HG03196 (cell line): Measurements from ENCODE around the gene ACYP2.
"Not testable (repeated sequence)": the region's sequence is repeated elsewhere in the genome, so short reads cannot be mapped to it uniquely, and the experiment has no call there.

Source experiments
- ATAC-seq: cut with Tn5 transposase; IDR thresholded peaks from one replicate; pipeline ENCODE4 v1.9.1; 2021; ENCODE audit not compliant: unreplicated experiment

Gene ACYP2

GRCh38 chr2:54097124-54097523, 18.3 kb upstream of the ACYP2 start:
- ATAC-seq: no peak

GRCh38 chr2:54099370-54099769, 16.0 kb upstream of the ACYP2 start:
- no peak for ATAC-seq

DNA sequence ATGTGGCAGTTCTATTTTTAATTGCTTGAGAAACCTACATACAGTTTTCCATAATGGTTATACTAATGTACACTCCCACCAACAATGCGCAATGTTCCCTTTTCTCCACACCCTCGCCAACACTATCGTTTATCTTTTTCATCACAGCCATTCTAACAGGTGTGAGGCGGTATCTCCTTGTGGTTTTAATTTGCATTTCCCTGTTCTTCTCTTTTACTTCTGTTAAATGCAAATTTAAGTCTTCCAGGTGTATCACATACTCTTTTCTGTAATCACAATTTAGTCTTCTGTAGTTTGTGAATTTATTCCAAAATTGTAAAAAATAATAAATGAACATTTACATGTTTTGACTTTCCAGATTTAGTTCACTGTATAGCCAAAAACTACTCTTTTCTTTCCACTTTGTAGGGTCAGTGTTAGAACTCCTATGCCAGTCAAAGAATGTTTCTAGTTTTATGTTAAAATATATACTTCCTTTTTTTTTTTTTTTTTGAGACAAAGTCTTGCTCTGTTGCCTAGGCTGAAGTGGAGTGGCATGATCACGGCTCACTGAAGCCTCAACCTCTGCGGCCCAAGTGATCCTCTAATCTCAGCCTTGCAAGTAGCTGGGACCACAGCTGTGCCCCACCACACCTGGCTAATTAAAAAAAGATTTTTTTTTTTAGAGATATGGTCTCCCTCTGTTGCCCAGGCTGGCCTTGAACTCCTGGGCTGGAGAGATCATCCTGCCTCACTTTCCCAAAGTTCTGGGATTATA, 15.4 kb upstream of the ACYP2 start:
- ATAC-seq: peak; percentile 72

DNA sequence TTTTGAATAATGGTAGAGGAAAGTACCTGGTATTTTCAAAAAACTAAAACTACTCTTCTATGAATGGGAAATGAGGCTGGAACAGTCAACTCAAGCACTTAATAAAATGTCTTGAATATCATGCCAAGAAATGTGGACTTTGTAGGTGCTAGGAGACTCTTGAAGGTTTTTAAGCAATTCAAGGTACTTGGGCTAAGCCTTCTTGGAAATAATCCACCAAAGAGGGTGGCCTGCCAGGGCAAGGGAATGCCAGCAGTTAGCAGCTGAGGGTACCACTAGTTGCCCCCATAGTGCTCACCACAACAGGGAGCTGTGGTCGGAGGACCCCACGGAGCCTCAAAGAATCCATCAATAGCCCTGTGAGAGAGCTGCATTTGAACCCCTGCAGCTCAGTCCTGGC, 14.6 kb upstream of the ACYP2 start:
- no peak for ATAC-seq

DNA sequence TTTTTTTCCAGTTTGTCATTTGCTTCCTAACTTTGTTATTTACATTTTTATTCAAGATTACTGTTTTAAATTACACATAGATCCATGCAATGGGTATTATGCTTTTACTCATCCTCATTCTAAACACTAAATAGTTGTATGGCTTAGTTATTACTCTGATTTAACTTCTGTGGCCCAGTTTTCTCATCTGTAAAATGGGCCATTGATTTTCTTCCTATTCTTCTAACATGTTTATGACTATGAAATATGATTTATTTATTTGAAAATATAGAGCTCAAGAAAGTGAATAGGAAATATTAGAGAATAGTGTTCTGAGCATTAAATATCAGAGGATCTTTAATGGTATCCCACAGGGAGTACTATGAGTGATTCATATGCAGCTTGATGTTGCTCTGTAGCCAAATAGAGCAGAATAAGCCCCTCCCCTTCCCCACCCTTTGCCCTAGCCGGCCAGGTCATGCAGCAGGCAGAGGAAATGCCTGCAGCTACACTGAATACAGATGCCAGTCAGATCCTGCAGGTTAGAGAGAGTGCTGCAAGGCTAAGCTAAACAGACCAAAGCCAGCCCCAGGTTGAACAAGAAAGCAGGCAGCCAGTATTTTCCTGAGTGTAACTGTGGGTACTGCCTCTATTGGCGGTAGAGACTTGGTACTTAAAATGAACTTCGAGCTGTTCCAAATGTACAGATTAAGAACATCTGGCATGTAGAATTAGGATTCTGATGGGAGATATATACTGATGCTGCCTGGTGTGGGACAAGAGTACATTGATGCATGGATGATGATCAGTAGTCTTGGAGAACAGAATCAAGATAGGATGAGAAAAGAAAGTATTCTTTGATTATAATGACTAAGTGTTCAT, 11.7 kb upstream of the ACYP2 start:
- peak; percentile 61 for ATAC-seq

DNA sequence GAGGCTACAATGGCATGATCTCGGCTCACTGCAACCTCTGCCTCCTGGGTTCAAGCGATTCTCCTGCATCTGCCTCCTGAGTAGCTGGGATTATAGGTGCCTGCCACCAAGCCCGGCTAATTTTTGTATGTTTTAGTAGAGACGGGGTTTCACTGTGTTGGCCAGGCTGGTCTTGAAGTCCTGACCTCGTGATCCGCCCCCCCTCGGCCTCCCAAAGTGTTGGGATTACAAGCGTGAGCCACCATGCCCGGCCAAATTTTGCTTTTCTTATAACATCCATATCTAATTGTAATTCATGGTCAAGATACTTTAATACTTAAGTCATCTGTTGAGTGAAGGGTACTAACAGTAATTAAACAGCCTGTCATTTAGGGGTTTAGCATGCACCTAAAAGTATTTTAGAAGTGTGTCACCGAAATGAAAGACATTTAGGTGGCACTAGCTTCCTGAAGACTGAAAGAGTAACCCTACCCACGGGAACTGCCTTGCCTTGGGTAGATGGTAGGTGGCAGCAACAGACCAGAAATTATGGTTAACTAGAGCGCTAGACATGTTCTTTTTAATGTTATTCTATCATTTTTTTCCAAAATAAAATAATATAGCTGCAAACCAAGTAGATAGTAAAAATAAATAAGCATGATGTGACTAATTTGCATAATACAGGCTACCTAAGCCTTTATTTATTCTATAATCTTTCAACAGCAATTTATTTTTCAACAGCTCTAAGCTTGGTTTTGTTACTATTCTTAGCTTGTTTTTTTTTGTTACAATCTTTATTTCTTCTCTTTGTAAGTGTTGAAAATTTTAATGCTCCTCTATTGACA, 8.6 kb upstream of the ACYP2 start:
- peak; percentile 65 for ATAC-seq

- ATAC-seq: no peak
These were observed 8.0 kb upstream of the ACYP2 start for GRCh38 chr2:54107455-54107764.

- no peak for ATAC-seq
These were observed 7.4 kb upstream of the ACYP2 start for GRCh38 chr2:54107903-54108615.

GRCh38 chr2:54109848-54110247, 5.6 kb upstream of the ACYP2 start:
- ATAC-seq: no peak

GRCh38 chr2:54114479-54114878, 936 bp upstream of the ACYP2 start:
- not testable (repeated sequence) for ATAC-seq

- no peak for ATAC-seq
These were observed 505 bp upstream of the ACYP2 start for GRCh38 chr2:54114936-54115283.

GRCh38 chr2:54116598-54116997, 1.2 kb downstream of the ACYP2 start:
- ATAC-seq: not testable (repeated sequence)

DNA sequence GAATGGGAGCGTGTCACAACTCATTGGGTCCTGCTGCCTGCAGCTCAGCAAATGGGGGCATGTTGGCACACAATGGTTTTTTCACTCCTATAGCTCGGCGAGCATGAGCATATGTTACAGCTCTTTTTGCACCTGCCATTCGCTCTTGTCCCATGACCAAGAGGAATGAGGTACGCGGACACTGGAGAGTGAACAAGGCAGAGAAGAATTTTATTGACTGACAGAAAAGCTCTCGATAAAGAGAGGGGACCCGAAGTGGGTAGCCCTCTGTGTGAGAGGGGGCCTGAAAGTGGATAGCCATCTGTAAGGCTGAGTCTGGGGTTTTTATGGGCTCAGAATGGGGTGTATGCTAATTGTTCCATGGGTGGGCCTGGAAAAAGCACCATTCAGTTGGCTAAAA, 5.5 kb downstream of the ACYP2 start:
- no peak for ATAC-seq

GRCh38 chr2:54122171-54122935, 6.9 kb downstream of the ACYP2 start:
- ATAC-seq: no peak

DNA sequence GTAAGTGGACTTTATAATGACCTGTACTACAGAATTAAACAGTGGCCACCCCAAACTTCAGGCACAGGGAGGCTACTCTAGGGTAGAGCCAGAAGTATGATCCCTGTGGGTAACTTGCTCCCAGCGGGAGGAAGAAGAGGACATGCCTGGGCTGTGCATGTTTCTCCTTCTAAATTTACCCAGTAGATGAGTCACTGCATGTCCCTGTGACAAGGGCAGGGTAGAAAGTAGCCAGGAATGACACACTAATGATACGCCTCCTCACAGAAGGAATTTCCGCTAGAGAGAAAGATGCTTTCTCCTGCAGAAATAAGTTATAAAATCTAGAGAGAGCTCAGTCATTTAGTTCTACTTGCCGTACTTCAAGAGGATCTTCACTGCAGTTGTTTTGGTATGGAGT, 7.5 kb downstream of the ACYP2 start:
- ATAC-seq: no peak

GRCh38 chr2:54127174-54127573, 11.8 kb downstream of the ACYP2 start:
- ATAC-seq: not testable (repeated sequence)

DNA sequence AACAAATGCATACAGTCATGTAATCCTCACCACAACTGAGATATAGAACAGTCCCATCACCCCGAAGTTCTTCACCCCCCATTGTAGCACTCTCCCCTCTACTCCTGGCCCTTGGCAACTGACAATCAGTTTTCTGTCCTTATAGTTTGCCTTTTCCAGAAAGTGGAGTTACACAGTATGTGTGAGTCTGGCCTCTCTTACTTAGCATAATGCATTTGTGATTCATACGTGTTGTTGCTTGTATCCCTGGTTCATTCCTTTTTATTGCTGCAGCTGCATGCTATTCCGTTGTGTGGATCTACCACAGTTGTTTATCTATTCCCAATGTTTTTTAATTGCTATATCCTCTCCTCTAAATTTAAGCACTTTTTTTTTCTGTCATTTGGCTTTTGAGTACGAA, 17.6 kb downstream of the ACYP2 start:
- ATAC-seq: no peak

- ATAC-seq: no peak
These were observed 23.8 kb downstream of the ACYP2 start for GRCh38 chr2:54139210-54139609.

DNA sequence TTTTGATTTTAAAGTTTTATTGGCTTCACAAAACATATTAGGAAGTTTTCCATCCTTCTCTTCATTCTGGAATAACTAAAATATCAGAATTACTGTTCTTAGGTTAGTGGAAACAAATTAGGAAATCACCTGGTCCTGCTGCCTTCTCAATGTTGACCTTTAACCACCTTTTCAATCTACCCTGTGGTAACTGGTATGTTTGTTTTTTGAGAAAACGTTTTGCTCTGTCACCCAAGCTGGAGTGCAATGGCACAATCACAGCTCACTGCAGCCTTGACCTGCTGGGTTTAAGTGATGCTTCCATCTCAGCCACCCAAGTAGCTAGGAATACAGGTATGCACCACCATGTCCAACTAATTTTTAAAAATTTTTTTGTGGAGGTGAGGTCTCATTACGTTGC, 28.4 kb downstream of the ACYP2 start:
- no peak for ATAC-seq

- no peak for ATAC-seq
These were observed 33.0 kb downstream of the ACYP2 start for GRCh38 chr2:54148391-54148790.
